IMR-90 (cell line): ENCODE measurements around the gene PRR14L.
"Not testable (repeated sequence)": the region's sequence is repeated elsewhere in the genome, so short reads cannot be mapped to it uniquely, and the experiment has no call there.

ENCODE experiments used
- CEBPB ChIP-seq: IDR thresholded peaks from 2 replicates; pipeline ENCODE4 v1.6.1; 2012; ENCODE audit warnings: low read depth, low read length, improper control_type of control experiment
- CHD1 ChIP-seq: IDR thresholded peaks from 2 replicates; pipeline ENCODE4 v1.6.1; 2012; ENCODE audit warnings: low read depth, low read length, improper control_type of control experiment
- CTCF ChIP-seq: conservative IDR thresholded peaks from 2 replicates; pipeline ENCODE4 v1.5.1; 2012; ENCODE audit warnings: mild to moderate bottlenecking, low read depth, low read length, improper control_type of control experiment
- MAFK ChIP-seq: IDR thresholded peaks from 2 replicates; pipeline ENCODE4 v1.6.1; 2012; ENCODE audit warnings: low read depth, low read length, improper control_type of control experiment
- MXI1 ChIP-seq: IDR thresholded peaks from 2 replicates; pipeline ENCODE4 v1.6.1; 2012; ENCODE audit warnings: low read depth, mild to moderate bottlenecking, low read length, moderate library complexity, borderline replicate concordance
- POLR2A ChIP-seq: IDR thresholded peaks from 2 replicates; pipeline ENCODE4 v1.6.1; 2012; ENCODE audit warnings: mild to moderate bottlenecking, low read depth, low read length
- RAD21 ChIP-seq: IDR thresholded peaks from 2 replicates; pipeline ENCODE4 v1.6.1; 2012; ENCODE audit warnings: low read length, improper control_type of control experiment
- RCOR1 ChIP-seq: IDR thresholded peaks from 2 replicates; pipeline ENCODE4 v1.6.1; 2012; ENCODE audit warnings: mild to moderate bottlenecking, low read length, improper control_type of control experiment; ENCODE audit not compliant: insufficient replicate concordance
- SMC3 ChIP-seq: fragments of 150-350 bp; IDR thresholded peaks from 2 replicates; pipeline ENCODE4 v1.6.1; 2016; ENCODE audit warnings: low read depth, mild to moderate bottlenecking, antibody characterized with exemption, low read length, moderate library complexity

- not testable (repeated sequence) for TF ChIP-seq CTCF, RCOR1, SMC3, RAD21, MAFK, CEBPB, POLR2A, CHD1, MXI1
Measured at GRCh38 chr22:31799358-31799757, 49.4 kb upstream of the PRR14L start.
